Erythroblast (primary cell): ENCODE results near the gene HSBP1.
A peak's percentile ranks its signal among the peaks of the same experiment; 100 is the strongest.

Experiments
- DNase-seq, 2 experiments: peaks; one replicate each; lab custom pipeline; 2025; lab: John Stamatoyannopoulos, UW
- GATA1 ChIP-seq: IDR thresholded peaks from 2 replicates; pipeline ENCODE4 v1.6.1; 2011; ENCODE audit warnings: low read depth, mild to moderate bottlenecking, control low read depth, low read length, moderate library complexity
- POLR2A ChIP-seq: IDR thresholded peaks from 2 replicates; pipeline ENCODE4 v1.6.1; 2011; ENCODE audit warnings: mild to moderate bottlenecking, low read length

The HSBP1 gene

DNA sequence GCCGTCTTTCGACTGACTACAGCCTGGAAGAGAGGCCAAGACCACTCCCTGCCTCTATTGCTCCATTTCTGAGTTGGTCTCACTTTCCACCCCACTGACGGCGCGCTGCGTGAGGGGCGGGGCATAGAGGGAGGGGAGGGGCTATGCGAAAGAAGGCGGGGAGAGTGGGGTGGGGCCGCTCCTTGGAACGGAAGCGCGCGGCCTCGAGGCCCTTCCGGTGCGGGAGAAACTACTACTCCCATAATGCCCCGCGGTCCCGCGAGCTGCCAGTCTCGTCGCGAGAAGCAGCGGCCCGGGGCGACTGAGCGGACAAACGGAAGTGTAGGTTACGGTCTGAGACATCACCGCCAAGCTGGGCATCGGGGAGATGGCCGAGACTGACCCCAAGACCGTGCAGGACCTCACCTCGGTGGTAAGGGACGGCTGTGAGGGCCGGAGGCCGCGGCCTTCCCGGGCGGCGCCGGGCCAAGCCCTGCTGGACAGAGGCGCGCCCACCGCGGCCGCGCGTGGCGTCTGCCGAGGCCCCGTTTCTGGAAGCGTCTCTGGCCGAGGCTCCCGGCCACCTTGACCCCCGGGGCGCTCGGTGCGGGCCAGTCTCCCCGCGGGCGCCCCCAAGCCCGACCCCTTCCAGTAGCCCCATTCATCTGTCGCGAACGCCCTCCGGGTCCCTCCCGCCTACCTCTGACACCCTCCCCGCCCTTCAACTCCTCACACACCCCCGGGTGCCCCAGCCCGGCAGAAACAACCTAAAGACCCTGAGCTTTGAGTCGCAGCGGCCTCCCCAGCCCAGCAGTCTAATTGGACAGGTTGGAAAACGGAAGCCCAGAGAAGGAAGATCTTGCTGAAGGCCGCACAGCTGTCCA is at the start of gene HSBP1:
TSS of gene HSBP1 (plus strand) at position 269 of the 863 bp plus-strand sequence. CDS start at position 368, 99 bp downstream.
- DNase-seq, result peak; percentile 93 to 94
- TF ChIP-seq GATA1 (no peak), POLR2A (peak; percentile 56)

DNA sequence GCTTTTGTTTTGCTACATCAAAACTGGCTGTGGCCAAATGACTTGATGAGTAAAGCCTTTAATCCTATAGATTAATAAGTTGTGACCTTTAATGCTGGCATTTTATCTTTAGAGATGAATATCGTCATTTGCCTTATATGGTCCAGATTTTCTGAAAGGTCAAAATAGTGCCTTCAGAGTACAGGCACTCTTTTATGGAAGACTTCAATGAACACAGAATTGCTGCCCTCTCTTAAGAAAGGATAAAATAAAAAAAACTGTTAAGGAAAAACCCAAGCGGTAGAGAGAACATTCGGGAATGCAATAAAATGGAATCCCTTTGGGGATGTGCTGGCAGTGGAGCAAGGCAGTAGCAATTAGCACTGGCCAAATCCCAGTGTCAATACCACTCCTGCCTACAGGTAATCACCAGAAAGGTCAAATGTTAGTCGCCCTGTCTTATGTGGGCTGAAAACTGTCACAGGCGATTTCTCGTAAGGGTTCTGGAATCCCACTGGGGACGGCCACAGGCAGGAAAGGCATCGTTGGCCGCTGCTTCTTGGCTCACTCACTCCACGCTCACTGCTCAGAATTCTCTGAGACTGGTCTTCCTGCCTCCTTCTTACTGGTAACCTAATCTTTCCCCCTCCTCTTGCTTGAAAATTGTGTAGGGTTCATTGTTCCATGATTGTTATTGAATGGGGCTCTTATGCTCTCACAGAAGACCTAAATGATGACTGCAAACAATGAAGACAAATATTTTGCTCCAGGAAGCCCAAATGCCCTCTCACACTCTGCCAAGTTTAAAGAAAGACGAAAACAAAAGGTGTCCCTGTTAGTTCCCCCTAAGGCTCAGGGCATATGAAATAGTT is 45.4 kb upstream of the HSBP1 start:
- DNase-seq, result no peak
- TF ChIP-seq POLR2A, result no peak
- no peak for TF ChIP-seq GATA1

DNA sequence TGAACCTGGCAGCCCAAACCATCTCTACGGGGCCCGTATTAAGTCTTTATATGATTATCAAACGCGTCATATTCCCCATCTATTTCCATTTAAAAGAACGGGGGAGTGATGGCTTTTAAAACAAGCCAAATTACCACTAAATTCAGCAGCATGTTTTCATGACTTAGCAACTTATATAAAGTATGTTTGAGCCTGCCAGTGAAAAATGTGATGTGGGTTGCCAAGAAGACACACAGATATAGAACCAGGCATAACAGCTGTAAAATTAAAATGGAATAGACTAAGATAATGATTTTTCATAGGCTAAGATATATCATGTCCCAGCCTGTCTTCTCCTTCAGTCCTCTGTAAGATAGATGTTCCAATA is 44.8 kb upstream of the HSBP1 start:
- TF ChIP-seq POLR2A (no peak), GATA1 (no peak)

GRCh38 chr16:83768986-83769385 is 38.8 kb upstream of the HSBP1 start:
- no peak for TF ChIP-seq GATA1
- no peak for TF ChIP-seq POLR2A

More for the DNA sequence above, 44.8 kb upstream of the HSBP1 start:
- no peak for DNase-seq

GRCh38 chr16:83769397-83770008 is 38.3 kb upstream of the HSBP1 start:
- TF ChIP-seq GATA1 (no peak), POLR2A (no peak)
- no peak for DNase-seq

More at GRCh38 chr16:83768986-83769385, 38.8 kb upstream of the HSBP1 start:
- no peak for DNase-seq

- no peak for DNase-seq
- TF ChIP-seq GATA1 (no peak), POLR2A (no peak)
These were observed 36.4 kb upstream of the HSBP1 start for GRCh38 chr16:83771306-83771942.

- TF ChIP-seq GATA1, result no peak
- no peak for TF ChIP-seq POLR2A
- no peak for DNase-seq
These were observed 35.0 kb upstream of the HSBP1 start for GRCh38 chr16:83772806-83773205.

- no peak for DNase-seq
- TF ChIP-seq GATA1, result no peak
- TF ChIP-seq POLR2A, result no peak
These were observed 33.7 kb upstream of the HSBP1 start for GRCh38 chr16:83774066-83774465.

DNA sequence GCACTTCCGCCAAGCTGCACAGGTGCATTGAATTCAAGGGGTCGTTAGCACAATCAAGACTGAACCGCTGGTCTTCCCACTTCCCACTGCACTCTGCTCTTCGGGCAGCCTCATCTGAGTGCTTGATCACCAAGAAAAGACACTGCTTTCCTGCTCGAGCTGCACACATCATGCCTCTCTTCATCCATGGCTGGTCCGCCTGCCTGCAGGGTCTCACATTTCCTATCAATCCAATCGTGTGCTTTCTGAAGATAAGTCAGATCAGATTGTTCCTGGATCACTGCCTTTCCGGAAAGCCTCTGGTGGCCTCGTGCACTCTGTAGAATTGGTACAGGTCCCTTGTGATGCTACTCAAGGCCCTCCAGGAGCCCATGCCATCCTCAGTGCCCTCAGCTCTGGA is 30.8 kb upstream of the HSBP1 start:
- DNase-seq, result no peak
- no peak for TF ChIP-seq GATA1
- TF ChIP-seq POLR2A, result no peak

DNA sequence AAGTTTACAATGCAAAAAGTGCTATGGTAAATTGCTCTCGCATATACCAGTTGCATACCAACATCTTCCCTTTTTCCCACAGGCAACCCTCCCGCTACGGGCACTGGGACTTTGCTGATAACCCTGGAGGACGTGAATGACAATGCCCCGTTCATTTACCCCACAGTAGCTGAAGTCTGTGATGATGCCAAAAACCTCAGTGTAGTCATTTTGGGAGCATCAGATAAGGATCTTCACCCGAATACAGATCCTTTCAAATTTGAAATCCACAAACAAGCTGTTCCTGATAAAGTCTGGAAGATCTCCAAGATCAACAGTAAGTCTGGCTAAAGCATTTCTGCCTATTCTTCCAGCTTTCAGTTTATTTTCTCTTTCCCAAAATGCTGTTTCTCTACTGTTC is 27.9 kb upstream of the HSBP1 start:
- DNase-seq, result no peak
- TF ChIP-seq POLR2A, result no peak
- no peak for TF ChIP-seq GATA1

- TF ChIP-seq POLR2A (no peak), GATA1 (no peak)
- DNase-seq, result peak; percentile 11 to 45
These were observed 22.3 kb upstream of the HSBP1 start for GRCh38 chr16:83785455-83785854.

DNA sequence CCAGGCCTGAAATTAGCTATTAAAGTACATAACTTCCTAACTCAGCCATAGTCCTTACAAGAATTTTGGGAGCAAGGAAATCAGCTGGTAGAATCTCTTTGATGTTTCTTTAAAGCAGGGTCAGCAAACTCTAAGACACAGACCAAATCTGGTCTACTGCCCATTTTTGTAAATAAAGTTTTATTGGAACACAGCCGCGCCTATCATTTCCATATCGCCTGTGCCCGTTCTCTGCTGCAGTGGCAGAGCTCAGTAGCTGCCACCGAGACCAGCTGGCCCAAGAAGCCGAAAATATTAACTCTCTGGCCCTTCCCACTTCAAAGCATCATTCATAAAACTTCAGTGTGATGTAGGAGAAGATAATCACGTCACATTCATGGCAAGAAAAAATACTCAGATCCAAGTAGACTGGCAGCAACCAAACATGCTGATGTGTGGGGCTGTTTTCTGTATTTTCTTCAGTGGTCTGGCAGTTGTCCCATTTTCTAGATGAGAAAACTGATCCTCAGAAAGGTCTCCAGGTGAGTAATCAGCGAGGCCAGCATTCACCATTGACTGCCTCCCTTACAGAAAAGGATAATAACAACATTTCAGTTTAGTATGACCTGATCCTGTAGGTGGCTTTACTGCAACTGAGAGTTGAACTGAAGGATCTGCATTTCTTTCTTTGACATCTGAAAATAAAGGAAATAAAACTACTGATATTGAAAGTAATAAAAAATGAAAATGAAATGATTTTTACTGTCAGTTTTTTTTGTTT is 18.0 kb upstream of the HSBP1 start:
- DNase-seq, result no peak
- TF ChIP-seq POLR2A (no peak), GATA1 (no peak)

GRCh38 chr16:83791916-83792315 is 15.9 kb upstream of the HSBP1 start:
- no peak for TF ChIP-seq GATA1
- no peak for TF ChIP-seq POLR2A
- no peak for DNase-seq
